NCI-H748 (cell line): ENCODE measurements around the gene IPO9.

Experiments
- DNase-seq: peaks from one replicate; lab custom pipeline; 2025; ENCODE audit not compliant: unreplicated experiment; lab: John Stamatoyannopoulos, UW

Gene IPO9

DNA sequence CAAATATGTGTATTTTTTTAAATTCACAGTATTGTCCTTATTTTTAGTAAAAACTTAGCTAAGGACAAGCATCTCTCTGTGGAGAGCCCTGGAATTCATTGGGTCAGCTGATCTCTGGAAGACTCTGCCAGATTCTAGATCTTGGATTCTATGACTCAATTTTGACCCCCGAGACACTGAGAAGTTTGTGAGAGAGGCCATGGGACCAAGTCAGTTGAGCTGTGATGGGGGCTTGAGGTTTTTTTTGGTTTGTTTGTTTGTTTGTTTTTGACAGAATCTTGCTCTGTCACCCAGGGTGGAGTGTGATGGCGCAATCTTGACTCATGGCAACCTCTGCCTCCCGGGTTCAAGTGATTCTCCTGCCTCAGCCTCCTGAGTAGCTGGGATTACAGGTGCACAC, 73.2 kb downstream of the IPO9 start:
- no peak for DNase-seq

DNA sequence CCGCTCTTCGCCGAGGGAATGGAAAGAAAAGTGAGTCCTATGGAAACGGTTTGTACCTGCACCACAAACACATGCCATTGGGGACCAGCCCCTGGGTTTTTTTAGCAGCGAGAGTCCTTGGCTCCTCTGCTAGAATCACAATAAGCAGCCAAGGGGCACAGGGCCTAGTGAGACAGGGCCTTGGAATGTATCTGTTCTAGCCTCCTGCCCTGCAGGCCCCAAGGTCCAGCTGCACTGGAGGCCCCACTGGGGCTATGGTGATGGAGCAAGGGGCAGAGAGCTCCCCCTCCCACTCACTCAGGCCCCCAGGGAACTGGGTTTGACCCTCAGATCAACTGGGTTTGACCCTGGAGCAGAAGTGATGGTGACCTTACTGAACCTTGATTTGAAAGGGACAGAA, 74.2 kb downstream of the IPO9 start:
- no peak for DNase-seq

DNA sequence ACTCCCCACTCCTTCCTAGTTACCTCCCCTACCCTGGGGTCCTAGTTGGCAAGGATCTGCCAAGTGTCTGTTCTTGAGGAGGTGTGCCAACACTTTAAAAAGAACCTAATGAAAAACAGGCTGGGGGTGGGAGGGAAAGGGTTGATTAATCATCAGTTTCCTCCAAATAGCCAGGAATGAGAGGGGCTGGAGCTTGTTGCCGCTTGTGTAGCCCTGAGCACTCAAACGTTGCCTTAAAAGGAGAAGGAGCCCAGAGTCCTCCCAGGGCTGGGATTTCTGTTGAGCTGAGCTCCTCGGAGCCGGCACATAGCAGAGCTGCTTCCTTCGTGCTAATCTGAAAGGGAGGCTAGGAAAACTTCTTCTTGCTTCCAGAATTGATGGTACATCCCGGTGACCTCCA, 75.6 kb downstream of the IPO9 start:
- no peak for DNase-seq

DNA sequence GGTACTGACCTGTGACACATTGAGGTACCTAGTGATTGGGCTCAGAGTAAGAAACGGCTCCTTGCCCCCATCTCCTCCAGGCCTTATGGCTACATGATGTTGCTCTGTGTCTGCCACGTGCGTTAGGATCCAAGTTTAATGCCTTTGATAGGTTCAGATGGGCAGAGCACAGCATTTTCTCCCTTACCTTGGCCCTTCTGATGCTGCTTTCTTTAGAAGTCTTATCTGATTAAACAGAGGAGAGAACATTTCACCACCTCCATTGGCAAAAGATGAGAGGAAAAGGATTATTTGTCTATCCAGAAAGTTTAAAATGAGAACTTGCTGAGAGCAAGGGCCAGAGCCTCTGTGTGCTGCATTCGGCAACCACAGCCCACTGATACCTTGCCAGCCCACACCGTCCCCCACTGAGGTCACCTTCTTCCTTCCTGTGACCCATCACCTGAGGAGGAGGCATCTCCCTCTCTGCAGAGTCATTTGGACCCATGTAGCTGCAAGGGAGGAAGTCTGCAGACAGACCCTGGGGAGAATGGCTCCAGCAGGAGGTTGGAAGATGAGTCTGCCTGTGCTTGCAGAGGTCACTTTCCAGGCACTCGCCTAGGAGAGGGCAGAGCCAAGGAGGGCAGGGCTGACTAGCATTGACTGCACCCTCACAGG, 76.4 kb downstream of the IPO9 start:
- no peak for DNase-seq

DNA sequence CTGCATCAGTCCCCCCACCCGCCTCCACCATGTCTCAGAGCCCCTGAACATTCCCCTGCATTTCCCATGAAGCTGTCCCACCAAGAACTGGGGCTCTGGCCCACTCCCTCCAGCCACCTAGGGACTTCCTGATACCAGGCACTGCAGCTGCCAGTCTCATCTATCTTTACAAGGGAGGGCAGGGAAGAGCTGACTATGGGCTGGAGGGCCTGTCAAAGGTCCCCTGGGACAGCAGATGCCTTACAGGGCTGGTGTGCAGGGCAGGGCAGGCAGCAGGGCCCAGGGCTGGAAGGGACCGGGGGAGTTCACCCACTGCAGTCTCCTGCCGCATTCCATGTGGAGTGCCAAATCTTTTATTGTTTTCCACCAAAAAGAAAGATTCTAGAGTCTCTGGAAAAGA, 77.4 kb downstream of the IPO9 start:
- DNase-seq: no peak

DNA sequence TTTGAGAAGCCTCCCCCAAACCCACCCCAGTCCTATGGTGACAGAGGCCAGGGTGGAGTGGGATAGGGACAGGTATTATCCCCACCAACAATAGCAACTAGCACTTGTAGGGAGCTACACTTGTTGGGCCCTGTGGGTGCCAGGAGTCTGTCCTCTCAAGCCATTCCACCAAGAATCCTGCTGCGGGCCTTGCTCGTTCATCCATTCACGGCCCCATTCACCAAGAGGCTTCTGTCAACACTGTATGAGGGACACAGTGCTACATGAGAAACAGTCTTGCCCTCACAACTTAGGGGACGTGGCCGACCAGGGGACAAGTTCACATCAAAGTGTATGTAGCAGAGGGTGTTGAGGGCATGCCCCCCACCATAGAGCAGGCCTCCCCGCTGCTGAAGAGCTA, 78.7 kb downstream of the IPO9 start:
- DNase-seq: no peak

DNA sequence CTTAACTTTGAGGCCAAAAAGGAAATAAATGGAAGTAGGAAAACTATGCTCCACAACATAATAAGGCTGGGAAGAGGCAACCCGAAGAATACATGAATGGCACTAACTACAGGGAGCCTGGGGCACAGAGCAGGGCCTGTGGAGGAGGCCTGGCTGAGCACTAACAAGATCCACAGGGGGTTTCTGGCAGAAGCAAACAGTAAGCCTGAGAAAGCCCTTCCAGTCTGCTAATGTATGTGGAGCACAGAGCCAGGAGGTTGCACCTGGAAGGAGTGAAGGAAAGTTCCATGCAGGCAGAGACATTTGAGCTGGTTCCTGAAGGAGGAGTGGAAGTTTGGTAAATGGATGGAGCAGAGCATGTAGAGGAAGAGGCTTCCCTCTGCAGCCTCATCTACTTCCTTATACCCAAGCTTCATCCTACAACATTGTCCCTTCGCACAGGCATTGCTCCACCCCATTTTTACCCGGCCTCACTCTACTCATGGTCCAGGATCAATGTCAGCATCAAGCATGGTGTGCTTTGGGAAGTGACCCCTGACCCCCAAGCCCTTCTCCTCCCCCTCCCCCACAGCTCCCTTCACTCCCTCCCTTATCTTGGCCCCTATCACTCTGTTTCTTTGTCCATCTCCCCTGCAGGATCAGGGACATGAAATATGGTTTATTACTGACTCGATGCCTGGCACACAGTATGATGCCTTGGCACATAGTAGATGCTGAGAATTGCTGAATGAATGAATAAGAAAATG, 83.0 kb downstream of the IPO9 start:
- DNase-seq: no peak

DNA sequence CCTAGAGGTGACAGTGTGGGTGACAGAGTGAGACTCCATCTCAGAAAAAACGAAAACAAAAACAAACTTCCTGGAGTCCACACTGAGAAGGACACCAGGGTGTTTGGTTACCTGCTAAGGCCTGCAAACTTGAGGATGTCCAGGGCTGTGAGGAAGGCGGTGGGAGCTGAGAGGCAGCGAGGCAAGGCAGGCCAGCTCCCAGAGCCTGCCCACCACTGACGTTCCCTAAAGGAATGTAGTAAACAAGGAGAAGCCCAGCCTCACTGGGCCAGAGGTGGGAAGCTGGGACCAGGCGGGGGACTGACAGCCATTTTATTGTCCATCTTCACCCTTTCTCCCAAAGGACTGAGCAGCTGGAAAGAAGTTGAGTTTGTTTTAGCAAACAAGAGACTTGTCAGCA, 83.9 kb downstream of the IPO9 start:
- no peak for DNase-seq

DNA sequence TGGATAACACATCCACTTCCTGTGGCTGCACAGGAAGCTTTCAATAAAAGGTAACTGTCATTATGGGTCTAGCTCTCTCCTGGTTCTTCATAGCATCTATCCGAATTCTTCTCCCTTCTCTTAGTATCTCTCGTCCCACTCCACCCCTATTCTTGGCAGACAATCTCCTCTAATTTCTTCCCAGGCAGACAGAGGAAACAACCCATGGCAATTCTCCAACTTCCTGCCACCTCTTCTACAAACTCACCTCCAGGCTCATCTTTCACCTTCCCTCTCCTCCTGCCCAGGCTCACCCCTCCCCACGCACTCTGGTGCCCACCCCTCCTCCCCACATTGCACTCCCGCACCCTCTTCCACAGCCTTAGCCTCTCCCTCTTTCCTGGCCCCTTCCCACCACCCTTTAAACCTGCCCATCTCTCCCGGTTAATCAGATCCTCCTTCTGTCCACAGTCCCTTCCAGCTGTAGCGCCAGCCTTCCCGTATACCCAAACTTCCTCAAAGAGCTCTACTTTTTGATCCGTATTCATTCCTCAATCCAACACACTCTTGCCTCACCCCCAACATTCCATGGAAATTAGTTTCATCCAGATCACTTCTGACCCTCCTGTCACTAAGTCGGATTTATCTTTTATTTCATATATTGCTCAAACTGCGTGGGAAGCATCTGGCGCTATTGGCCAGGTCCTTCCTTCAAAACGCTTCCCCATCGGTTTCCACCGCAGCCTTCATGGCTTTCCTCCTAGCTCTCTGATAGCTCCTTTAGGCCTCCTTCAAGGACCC, 85.7 kb downstream of the IPO9 start:
- DNase-seq: no peak

DNA sequence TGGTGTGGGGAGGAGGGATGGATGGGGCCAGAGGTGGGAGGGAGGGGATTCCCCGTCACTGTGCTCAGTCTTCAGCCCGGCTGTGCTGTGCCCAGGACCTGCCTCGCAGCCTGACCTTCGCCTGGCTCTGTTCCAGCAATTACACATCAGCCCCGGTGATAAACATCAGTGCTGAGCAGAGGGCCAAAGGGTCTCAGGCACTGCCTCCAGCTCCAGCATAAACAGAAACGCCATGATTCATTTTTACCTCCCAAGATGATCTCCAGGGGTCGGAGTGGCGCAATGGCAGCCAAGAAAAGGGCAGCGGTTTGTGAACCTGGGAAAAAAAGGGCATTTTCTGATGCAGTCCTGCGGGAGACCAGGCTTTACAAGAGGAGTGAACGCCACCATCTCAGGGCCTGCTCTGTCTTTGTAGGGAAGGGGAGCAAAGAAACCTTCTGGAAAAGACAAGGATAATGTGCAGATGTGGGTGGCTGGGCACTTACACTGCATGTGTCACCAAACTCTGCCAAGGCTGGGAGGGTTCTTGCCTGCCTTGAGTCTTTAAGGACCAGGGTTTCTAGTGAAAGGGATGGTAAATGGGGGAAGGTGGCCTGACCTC, 87.8 kb downstream of the IPO9 start:
- peak; percentile 60 for DNase-seq

DNA sequence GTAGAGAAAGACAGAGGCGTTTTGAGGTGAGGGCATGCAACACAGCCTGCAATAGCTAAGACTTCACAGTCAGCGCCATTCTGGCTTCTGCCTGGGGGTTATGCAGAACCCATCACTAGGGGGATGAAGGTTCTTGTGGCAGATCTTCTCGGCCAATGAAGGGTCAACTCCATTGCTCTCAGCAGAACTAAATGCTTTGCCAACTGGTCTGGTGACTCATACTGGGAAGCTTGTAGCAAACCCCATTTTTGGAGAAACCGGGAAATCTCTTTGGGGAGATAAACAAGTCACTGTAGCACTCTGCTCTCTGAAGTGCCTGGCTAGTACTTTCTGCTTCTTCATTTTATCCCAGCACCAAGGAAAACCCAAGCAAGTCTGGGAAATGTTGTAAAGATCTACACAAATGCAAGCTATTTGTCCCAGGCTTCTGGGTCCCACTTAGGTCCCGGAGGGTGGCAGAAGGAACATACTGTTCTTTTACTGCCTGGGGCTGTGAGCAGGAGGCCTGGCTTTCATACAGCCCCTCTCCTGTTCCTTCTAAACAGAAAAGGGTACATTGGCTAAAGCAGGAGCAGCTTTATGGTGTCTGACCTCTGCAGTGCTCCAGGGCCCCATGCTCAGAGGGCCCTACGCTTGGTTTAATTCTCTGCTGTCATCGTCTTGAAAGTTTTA, 88.5 kb downstream of the IPO9 start:
- DNase-seq: no peak

DNA sequence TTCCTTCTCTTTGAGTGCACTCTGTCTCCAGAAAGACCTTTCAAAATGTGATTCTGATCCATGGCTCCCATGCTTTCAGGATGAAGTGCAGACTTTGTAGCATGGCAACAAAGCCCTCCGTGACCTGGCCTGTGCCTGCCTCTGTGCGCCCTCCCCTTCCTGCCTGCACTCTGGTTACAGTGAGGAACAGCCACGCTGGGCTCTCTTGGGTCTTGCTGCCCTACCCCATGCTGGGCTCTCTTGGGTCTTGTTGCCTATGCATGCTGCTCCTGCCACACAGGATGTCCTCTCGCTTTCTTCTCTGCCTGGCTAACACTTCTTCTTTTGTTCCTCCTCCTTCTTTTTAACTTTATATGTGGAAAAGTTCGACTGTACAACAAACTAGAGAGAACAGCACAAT, 89.4 kb downstream of the IPO9 start:
- DNase-seq: no peak

DNA sequence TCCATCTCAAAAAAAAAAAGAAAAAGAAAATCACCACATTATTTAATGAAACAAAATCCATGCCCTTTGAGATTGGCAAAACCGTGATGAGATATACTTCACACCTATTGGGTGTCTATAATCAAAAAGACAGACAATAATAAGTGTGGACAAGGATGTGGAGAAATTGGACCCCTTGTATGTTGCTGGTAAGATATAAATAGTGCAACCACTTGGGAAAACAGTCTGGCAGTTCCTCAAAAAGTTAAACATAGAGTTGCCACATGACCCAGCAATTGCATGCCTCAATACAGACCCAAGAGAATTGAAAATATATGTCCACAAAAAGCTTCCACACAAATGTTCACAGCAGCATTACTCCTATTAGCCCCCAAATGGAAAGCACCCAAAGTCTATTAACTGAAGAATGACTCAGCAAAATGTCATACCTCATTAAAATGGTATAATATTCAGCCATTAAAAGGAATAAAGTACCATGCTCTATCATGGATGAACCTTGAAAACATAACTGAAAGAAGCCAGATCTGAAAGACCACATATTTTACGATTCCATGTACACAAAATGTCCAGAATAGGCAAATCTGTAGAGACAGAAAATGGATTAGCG, 93.1 kb downstream of the IPO9 start:
- no peak for DNase-seq

DNA sequence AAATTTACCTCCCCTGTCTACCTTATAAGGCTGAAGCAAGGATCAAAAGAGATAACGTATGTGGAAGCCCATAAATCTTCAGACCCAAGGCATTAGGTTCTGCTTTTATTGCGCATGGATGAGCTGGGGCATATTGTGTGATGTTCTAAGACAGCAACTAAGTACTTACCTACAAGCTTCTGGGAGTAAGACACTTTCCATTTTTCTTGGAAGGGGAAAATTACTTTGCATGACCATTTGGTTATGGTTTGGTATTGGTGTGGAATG, 96.3 kb downstream of the IPO9 start:
- no peak for DNase-seq

DNA sequence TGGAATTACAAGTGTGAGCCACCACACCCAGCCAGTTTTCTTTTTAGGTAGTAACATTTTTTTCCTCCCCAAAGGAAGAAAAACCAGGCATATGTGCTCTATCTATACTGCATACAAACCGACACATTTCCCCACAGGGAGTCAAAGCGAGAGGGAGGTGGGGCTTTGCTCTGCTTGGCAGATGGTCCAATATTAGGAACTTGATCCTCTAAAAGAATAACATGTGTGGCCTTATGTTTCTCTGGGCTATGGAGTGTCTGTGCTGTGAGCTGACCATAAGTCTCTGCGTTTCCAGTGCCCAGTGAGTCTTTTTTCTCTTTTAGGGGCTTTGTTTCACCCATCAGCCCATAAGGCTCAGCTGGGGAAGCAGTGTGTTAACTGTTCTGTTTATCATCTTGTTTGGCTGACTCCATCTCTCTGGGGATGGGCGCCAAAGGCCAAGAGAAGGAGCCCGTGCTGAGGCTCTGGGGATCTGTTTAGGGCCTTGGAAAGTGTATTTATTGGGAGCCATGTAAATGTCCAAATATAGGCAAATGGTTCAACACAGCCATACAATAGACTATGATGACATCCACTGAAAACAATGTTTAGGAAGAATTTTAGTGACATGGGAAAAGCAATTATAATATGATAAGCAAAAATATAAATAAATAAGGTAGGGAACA, 97.2 kb downstream of the IPO9 start:
- DNase-seq: no peak

DNA sequence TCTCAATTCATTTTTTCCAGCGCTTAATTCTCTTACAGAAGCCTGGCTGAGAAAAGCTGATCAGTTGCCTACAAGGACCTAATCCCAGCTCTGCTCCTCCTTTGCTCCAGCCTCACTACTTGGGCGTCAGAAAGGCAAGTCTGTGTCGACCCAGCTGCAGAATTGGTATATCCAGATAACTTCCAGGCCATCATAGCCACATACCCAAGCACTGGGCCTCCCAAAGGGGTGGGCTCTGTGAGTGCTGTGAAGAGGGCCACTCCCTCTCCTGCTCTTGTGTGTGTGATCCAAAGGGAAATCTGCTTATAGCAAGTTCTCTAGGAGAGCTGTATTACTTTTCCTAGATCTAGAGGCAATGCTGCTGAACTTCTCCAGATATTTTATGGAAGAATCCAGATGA, 99.3 kb downstream of the IPO9 start:
- DNase-seq: no peak

DNA sequence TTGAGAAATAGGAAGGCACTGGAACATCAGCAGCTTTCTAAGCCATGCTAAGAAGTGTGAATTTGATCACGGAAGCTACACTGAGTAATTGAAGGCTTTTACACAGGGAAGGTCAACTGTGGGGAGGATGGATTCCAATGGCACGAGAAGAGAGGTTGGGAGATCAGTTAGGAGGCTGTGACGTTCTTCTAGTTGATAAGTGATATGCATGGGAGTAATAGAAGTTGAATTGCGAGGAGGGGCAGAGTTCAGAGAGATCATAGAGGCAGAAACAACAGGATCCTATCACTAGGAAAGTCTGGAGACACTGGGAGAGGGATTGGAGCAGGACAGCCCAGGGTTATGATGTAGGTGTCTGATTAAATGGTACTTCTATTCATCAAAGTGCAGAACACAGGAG, 101.2 kb downstream of the IPO9 start:
- DNase-seq: no peak

DNA sequence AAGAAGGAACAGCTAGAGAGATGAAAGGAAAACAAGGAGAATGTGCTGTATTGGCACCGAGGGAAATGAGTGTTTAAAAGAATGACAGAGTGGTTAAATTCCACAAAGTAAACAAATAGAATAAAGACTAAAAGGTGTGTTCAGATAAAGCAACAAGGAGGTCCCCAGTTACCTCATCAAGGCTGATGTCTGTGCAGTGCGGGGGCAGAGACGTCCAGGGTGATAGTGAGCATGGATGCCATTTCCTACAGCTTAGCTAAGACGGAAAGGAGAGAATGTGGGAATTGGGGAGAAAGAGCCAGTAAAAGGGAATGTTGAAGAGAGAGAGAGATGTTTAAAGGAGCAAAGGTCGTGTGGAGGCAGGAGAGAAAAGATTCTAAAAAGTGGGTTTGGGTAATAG, 101.8 kb downstream of the IPO9 start:
- DNase-seq: no peak
